H1 (cell line): ENCODE results near the gene TOP1. TPM values are rescaled to one million over a fixed set of nuclear protein-coding genes. Genes with fewer than 3 reads are reported as not detected.

Source experiments
- CTCF ChIA-PET: fragments of 300-600 bp; sonication (Branson Sonifier 250); formaldehyde crosslinking; loops from one replicate; lab custom pipeline; 2021; ENCODE audit not compliant: partially characterized antibody; lab: Charles Lee
- POLR2A ChIA-PET: fragments of 300-600 bp; sonication (Branson Sonifier 250); formaldehyde crosslinking; loops from one replicate; lab custom pipeline; 2021; ENCODE audit warnings: inconsistent platforms; ENCODE audit not compliant: partially characterized antibody; lab: Charles Lee
- DNase-seq, 2 experiments: peaks; one replicate each; pipeline versions ENCODE4 v3.0.0 to v3.0.0-alpha.2; 2010 to 2022; ENCODE audit warnings: low spot score in 2 of 2, low read depth in 1 of 2, mixed read lengths in 1 of 2
- FAIRE-seq: peaks from 2 replicates; lab custom pipeline; 2011; peaks lifted over from hg19 to GRCh38; lab: Jason Lieb, UNC
- H2AFZ ChIP-seq: 2 replicates; pipeline ENCODE4 v1.8.1; 2012; ENCODE audit warnings: low read length, inconsistent platforms
- H2AK5ac ChIP-seq: 2 replicates; pipeline ENCODE4 v1.6.1; 2013; ENCODE audit warnings: low read depth, low read length
- H2BK120ac ChIP-seq: replicated peaks from 2 replicates; pipeline ENCODE3; 2013; ENCODE audit warnings: low read depth, low read length, inconsistent platforms
- H2BK12ac ChIP-seq: 2 replicates; pipeline ENCODE4 v1.6.1; 2013; ENCODE audit warnings: low read depth, low read length
- H2BK15ac ChIP-seq: 2 replicates; pipeline ENCODE4 v1.6.1; 2013; ENCODE audit warnings: low read length
- H2BK20ac ChIP-seq: 2 replicates; pipeline ENCODE4 v1.6.1; 2013; ENCODE audit warnings: low read length
- H2BK5ac ChIP-seq: 2 replicates; pipeline ENCODE4 v1.6.1; 2013; ENCODE audit warnings: low read depth, low read length
- H3K14ac ChIP-seq: 2 replicates; pipeline ENCODE4 v1.6.1; 2013; ENCODE audit warnings: inconsistent platforms; ENCODE audit not compliant: insufficient read length
- H3K18ac ChIP-seq: 2 replicates; pipeline ENCODE4 v1.6.1; 2013; ENCODE audit warnings: low read length; ENCODE audit errors: extremely low read depth
- H3K23ac ChIP-seq: 2 replicates; pipeline ENCODE4 v1.6.1; 2013; ENCODE audit warnings: inconsistent platforms; ENCODE audit not compliant: insufficient read length
- H3K23me2 ChIP-seq: 2 replicates; pipeline ENCODE4 v1.6.1; 2013; ENCODE audit warnings: low read depth, low read length
- H3K27ac ChIP-seq: 2 replicates; pipeline ENCODE4 v1.6.1; 2011; ENCODE audit warnings: low read depth, low read length, inconsistent platforms
- H3K27me3 ChIP-seq, 4 experiments: replicated peaks in 1 of 4; 1 replicate in 1 of 4; 2 replicates in 3 of 4; pipeline versions ENCODE4 v1.6.1 to v1.8.1; 2011 to 2013; ENCODE audit warnings: low read length in 3 of 4, mild to moderate bottlenecking in 3 of 4, inconsistent platforms in 2 of 4, mixed read lengths in 2 of 4, moderate library complexity in 1 of 4; ENCODE audit not compliant: control insufficient read depth in 3 of 4, insufficient read depth in 3 of 4; ENCODE audit errors: extremely low read depth in 1 of 4
- H3K36me3 ChIP-seq, 4 experiments: 2 replicates each; pipeline versions ENCODE4 v1.6.1 to v1.8.1; 2011 to 2013; ENCODE audit warnings: mild to moderate bottlenecking in 4 of 4, low read length in 3 of 4, moderate library complexity in 2 of 4, control low read depth in 1 of 4, inconsistent platforms in 1 of 4; ENCODE audit not compliant: insufficient read depth in 4 of 4, control insufficient read depth in 2 of 4
- H3K4ac ChIP-seq: replicated peaks from 2 replicates; pipeline ENCODE3; 2013; ENCODE audit warnings: low read length, low read depth, mixed read lengths, inconsistent platforms; ENCODE audit not compliant: insufficient read length
- H3K4me1 ChIP-seq, 4 experiments: replicated peaks in 1 of 4; 1 replicate in 1 of 4; 2 replicates in 3 of 4; pipeline versions ENCODE4 v1.6.1 to v1.8.1; 2011 to 2013; ENCODE audit warnings: low read length in 3 of 4, inconsistent platforms in 2 of 4, mixed read lengths in 1 of 4; ENCODE audit not compliant: insufficient read depth in 4 of 4, control insufficient read depth in 3 of 4
- H3K4me2 ChIP-seq, 2 experiments: 2 replicates each; pipeline versions ENCODE4 v1.6.1 to v1.8.1; 2011 to 2013; ENCODE audit warnings: low read depth in 2 of 2, low read length in 2 of 2, control low read depth in 1 of 2, inconsistent platforms in 1 of 2, mild to moderate bottlenecking in 1 of 2; ENCODE audit not compliant: insufficient read depth in 1 of 2
- H3K4me3 ChIP-seq, 4 experiments: fragments of 200-600, 300-600 bp in 1 of 4; sonication (generic), shearing (Covaris generic), sonication (Bioruptor Twin) in 1 of 4; 2 replicates each; pipeline versions ENCODE4 v1.5.1 to v1.8.1; 2011 to 2016; ENCODE audit warnings: low read length in 4 of 4, low read depth in 3 of 4, control low read depth in 2 of 4, inconsistent platforms in 2 of 4, mild to moderate bottlenecking in 2 of 4, mixed read lengths in 1 of 4, moderate library complexity in 1 of 4; ENCODE audit not compliant: insufficient read depth in 2 of 4; ENCODE audit errors: extremely low read depth in 1 of 4
- H3K56ac ChIP-seq: replicated peaks from 2 replicates; pipeline ENCODE3; 2013; ENCODE audit warnings: low read depth, mild to moderate bottlenecking, mixed read lengths, low read length, inconsistent platforms; ENCODE audit not compliant: insufficient read length
- H3K79me1 ChIP-seq: 2 replicates; pipeline ENCODE4 v1.6.1; 2013; ENCODE audit warnings: low read depth, low read length, control low read depth
- H3K79me2 ChIP-seq, 2 experiments: 2 replicates each; pipeline versions ENCODE4 v1.6.1 to v1.8.1; 2012 to 2013; ENCODE audit warnings: low read length in 2 of 2, mild to moderate bottlenecking in 2 of 2, inconsistent platforms in 1 of 2; ENCODE audit not compliant: insufficient read depth in 2 of 2, control insufficient read depth in 1 of 2
- H3K9ac ChIP-seq, 4 experiments: replicated peaks in 1 of 4; 1 replicate in 1 of 4; 2 replicates in 3 of 4; pipeline versions ENCODE4 v1.6.1 to v1.8.1; 2011 to 2013; ENCODE audit warnings: low read depth in 3 of 4, low read length in 3 of 4, control low read depth in 2 of 4, mild to moderate bottlenecking in 2 of 4, moderate library complexity in 2 of 4, inconsistent platforms in 1 of 4; ENCODE audit errors: extremely low read depth in 1 of 4
- H3K9me3 ChIP-seq, 2 experiments: 2 replicates each; pipeline versions ENCODE4 v1.6.1 to v1.8.1; 2012 to 2013; ENCODE audit warnings: mild to moderate bottlenecking in 2 of 2, moderate library complexity in 2 of 2, control low read depth in 1 of 2, inconsistent platforms in 1 of 2, low read depth in 1 of 2, low read length in 1 of 2, mixed read lengths in 1 of 2; ENCODE audit not compliant: insufficient read depth in 2 of 2
- H4K20me1 ChIP-seq, 2 experiments: replicated peaks in 1 of 2; 2 replicates each; pipeline versions ENCODE3 to v1.8.1; 2011 to 2013; ENCODE audit warnings: inconsistent platforms in 2 of 2, low read length in 2 of 2, mild to moderate bottlenecking in 1 of 2; ENCODE audit not compliant: insufficient read depth in 2 of 2, control insufficient read depth in 1 of 2
- H4K5ac ChIP-seq: 2 replicates; pipeline ENCODE4 v1.6.1; 2013; ENCODE audit warnings: low read length, low read depth, mixed read lengths, inconsistent platforms; ENCODE audit not compliant: insufficient read length
- H4K8ac ChIP-seq: 2 replicates; pipeline ENCODE4 v1.8.0; 2013; ENCODE audit warnings: mild to moderate bottlenecking, moderate library complexity, low read length, inconsistent platforms; ENCODE audit not compliant: insufficient read depth; ENCODE audit errors: extremely low read depth
- H4K91ac ChIP-seq: replicated peaks from 2 replicates; pipeline ENCODE3; 2013; ENCODE audit warnings: low read length, mixed read lengths, inconsistent platforms; ENCODE audit not compliant: insufficient read length
- E2F6 ChIP-seq: IDR thresholded peaks from 2 replicates; pipeline ENCODE4 v1.6.1; 2012; ENCODE audit warnings: inconsistent platforms
- KDM4A ChIP-seq: IDR thresholded peaks from one replicate; pipeline ENCODE4 v1.7.1; 2012; ENCODE audit warnings: low read depth, mild to moderate bottlenecking, moderate library complexity, low read length, inconsistent platforms; ENCODE audit not compliant: severe bottlenecking
- SIX5 ChIP-seq: IDR thresholded peaks from 2 replicates; pipeline ENCODE4 v1.6.1; 2011; ENCODE audit warnings: mild to moderate bottlenecking, low read depth, low read length
- WGBS, 2 experiments: shearing (Covaris generic) in 1 of 2; methylation state at CpG; one replicate each; pipeline versions ENCODE4 v1.1.6 to v1.1.7; 2013 to 2015; ENCODE audit warnings: low lambda C conversion rate in 2 of 2, mixed read lengths in 2 of 2, inconsistent platforms in 1 of 2, low coverage in 1 of 2, missing lambda C conversion rate in 1 of 2; ENCODE audit not compliant: insufficient replicate concordance in 2 of 2, insufficient coverage in 1 of 2, insufficient read length in 1 of 2; ENCODE audit errors: extremely low coverage in 1 of 2, missing lambda C conversion rate in 1 of 2; 5-methylcytosine and 5-hydroxymethylcytosine counted together
- polyA plus RNA-seq, 7 experiments: library from polyadenylated mRNA; depleted of rRNA in 3 of 7; stranded (reverse) in 5 of 7; unstranded in 2 of 7; fragments of >200 nt in 5 of 7; fragments of 200-250 nt in 2 of 7; gene quantifications; 1 replicate in 5 of 7; 2 replicates in 1 of 7; 4 replicates in 1 of 7; pipeline versions ENCODE4 v1.2.1 to v1.2.3, GENCODE V29; 2011 to 2013; ENCODE audit warnings: missing spikeins in 2 of 7, mixed read lengths in 2 of 7
- total RNA-seq: library from RNA; stranded (reverse); fragmentation: NEBNext Ultra II Directional; extraction: Animal tissue kit (Norgen Biotek cat#: 25700); gene quantifications from 2 replicates; pipeline ENCODE4 v1.2.1, GENCODE V29; 2021

The TOP1 gene
- total and polyA plus RNA-seq, 2 of the 8 experiments (the other 6 are each of a cell fraction or from before 2014, with no cell fraction given) = 7.4 to 108 TPM

GRCh38 chr20:41138475-41139226 lies 110.0 kb downstream of the TOP1 start:
- Histone ChIP-seq H3K18ac (peak overlapping the region; percentile 95), H2BK5ac (peak overlapping the region; percentile 32; the same call in 1 of the 2 replicates), H3K23me2 (peaks cover 13% of the 10 kb centered on the region; the same call in 1 of the 2 replicates), H2BK20ac (no peak overlapping the region), H2BK12ac (no peak overlapping the region), H3K4me2 (peak overlapping the region; percentile 88 to 97), H3K4me3 (peak overlapping the region; percentile 80 to 97 (median 90)), H3K23ac (no peak overlapping the region), H4K91ac (no peak overlapping the region), H3K4me1 (peaks cover 25 to 47% (median 30%) of the 10 kb centered on the region in 4 experiments), H3K9me3 (no peaks in the 10 kb centered on the region), H3K56ac (peak overlapping the region; percentile 27), H4K8ac (no peak overlapping the region), H4K5ac (no peak overlapping the region), H4K20me1 (peaks cover 24 to 39% of the 10 kb centered on the region in 2 experiments), H2AFZ (no peak overlapping the region), H3K9ac (peak overlapping the region; percentile 90 to 96 (median 94)), H3K27ac (peak overlapping the region; percentile 63), H3K14ac (no peak overlapping the region), H3K27me3 (peaks cover 0 to 9% (median 2%) of the 10 kb centered on the region in 4 experiments; a peak in 3 of 7 replicates), H2BK120ac (no peak overlapping the region), H3K4ac (no peak overlapping the region), H2AK5ac (no peak overlapping the region), H3K79me1 (peaks cover 23% of the 10 kb centered on the region; the same call in 1 of the 2 replicates), H3K79me2 (peaks cover 55 to 58% of the 10 kb centered on the region in 2 experiments), H2BK15ac (0 out of 2 replicates have a peak overlapping the region, but pooled peaks have one; percentile 22), H3K36me3 (peaks cover 0 to 4% (median 0%) of the 10 kb centered on the region in 4 experiments; a peak in 1 of 8 replicates)
- ChIA-PET POLR2A (interaction anchor here (0.8 to 3.1 kb wide), 17 partner anchors 7 to 202 kb away, joined by 3 to 15 read pairs (median 5); partner anchors contain the start of genes LPIN3 and TOP1), CTCF (interaction anchor here (0.6 to 3.2 kb wide), 7 partner anchors 9 to 172 kb away, joined by 3 to 10 read pairs (median 4); no protein-coding TSS in a partner anchor)
- WGBS, 2 experiments = 38% methylated on average over 12 of the region's 12 CpGs; no CpG with 5 or more reads in 1 of the 2 experiments
- DNase-seq = no peak
- FAIRE-seq = no peak
- TF ChIP-seq E2F6 (no peak), KDM4A (no peak), SIX5 (no peak)
